GM12892 (cell line): ENCODE results near the gene HPGDS.

Experiments
- POLR2A ChIP-seq: IDR thresholded peaks from 2 replicates; pipeline ENCODE4 v1.6.1; 2011; ENCODE audit warnings: low read depth, low read length, control low read depth
- TAF1 ChIP-seq: IDR thresholded peaks from 2 replicates; pipeline ENCODE4 v1.6.1; 2011; ENCODE audit warnings: low read depth, mild to moderate bottlenecking, control low read depth, low read length, borderline replicate concordance

DNA sequence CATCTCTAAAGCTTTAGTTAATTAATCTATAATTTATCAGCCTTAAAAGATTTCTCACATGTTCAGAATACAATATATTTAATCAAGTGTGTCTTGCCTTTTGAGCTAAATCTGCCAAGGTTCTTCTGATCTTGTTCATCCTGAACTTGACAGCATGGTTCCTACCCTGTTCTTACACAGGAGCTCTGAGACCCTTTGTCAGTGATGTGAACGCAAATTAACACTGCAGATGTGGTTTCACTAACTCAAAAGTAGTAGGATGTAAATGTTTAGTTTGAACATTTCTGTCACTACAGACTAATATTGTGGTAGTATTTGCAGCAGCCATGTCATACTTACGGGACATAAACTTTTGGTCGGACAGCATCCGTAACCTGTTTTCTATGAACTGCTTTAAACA is 75.6 kb downstream of the HPGDS start:
- TF ChIP-seq POLR2A: no peak
- no peak for TF ChIP-seq TAF1
